Heart left ventricle (tissue), 16 donors: ENCODE data around the gene LRP1-AS. TPM values are rescaled to one million over a fixed set of nuclear protein-coding genes. Genes with fewer than 3 reads are reported as not detected.
A peak's percentile ranks its signal among the peaks of the same experiment; 100 is the strongest.

ENCODE experiments used
- ATAC-seq, 4 donors: fragments of 200-7000 bp; cut with Tn5 transposase; one replicate each; pipeline ENCODE4 v1.9.1; 2020 to 2022; ENCODE audit warnings: moderate library complexity in 4 of 4, mild to moderate bottlenecking in 3 of 4, moderate number of reproducible peaks in 1 of 4
- DNase-seq, 5 donors: peaks; one replicate each; pipeline ENCODE4 v3.0.0-alpha.2; 2020
- H3K27ac ChIP-seq, 12 donors: fragments of 200-600 bp; sonication (generic) in 4 of 12; one replicate each; pipeline versions ENCODE4 v1.5.0 to v1.8.0; 2016 to 2022; ENCODE audit warnings: mild to moderate bottlenecking in 2 of 12
- H3K27me3 ChIP-seq, 9 donors: fragments of 200-600 bp; sonication (generic) in 2 of 9; one replicate each; pipeline versions ENCODE4 v1.5.1 to v1.8.0; 2016 to 2022; ENCODE audit warnings: mild to moderate bottlenecking in 3 of 9
- H3K36me3 ChIP-seq, 9 donors: fragments of 200-600 bp; sonication (generic) in 2 of 9; one replicate each; pipeline versions ENCODE4 v1.5.0 to v1.8.0; 2018 to 2022; ENCODE audit warnings: mild to moderate bottlenecking in 2 of 9
- H3K4me1 ChIP-seq, 12 donors: fragments of 200-600 bp; sonication (generic) in 4 of 12; one replicate each; pipeline versions ENCODE4 v1.5.0 to v1.8.0; 2016 to 2022; ENCODE audit warnings: mild to moderate bottlenecking in 3 of 12
- H3K4me3 ChIP-seq, 12 donors: fragments of 200-600 bp; sonication (generic) in 4 of 12; one replicate each; pipeline versions ENCODE4 v1.5.0 to v1.8.0; 2017 to 2022; ENCODE audit warnings: mild to moderate bottlenecking in 9 of 12, moderate library complexity in 4 of 12
- H3K9me3 ChIP-seq, 12 donors: fragments of 200-600 bp; sonication (generic) in 4 of 12; one replicate each; pipeline versions ENCODE4 v1.5.0 to v1.8.0; 2016 to 2022; ENCODE audit warnings: mild to moderate bottlenecking in 1 of 12
- CTCF ChIP-seq, 12 donors: fragments of 200-600 bp; sonication (generic) in 4 of 12; IDR thresholded peaks; one replicate each; pipeline versions ENCODE4 v1.5.0 to v1.8.0; 2018 to 2022; ENCODE audit warnings: antibody characterized with exemption in 12 of 12, mild to moderate bottlenecking in 5 of 12
- POLR2A ChIP-seq, 2 donors: fragments of 450-650 bp; IDR thresholded peaks; one replicate each; pipeline ENCODE4 v1.6.1; 2017; ENCODE audit warnings: antibody characterized with exemption in 2 of 2, mild to moderate bottlenecking in 2 of 2, moderate library complexity in 2 of 2
- WGBS, 4 donors: extraction: QIAGEN DNeasy Blood & Tissue Kit in 2 of 4; methylation state at CpG; one replicate each; pipeline versions ENCODE4 v1.1.5 to v1.1.7; 2013 to 2018; 5-methylcytosine and 5-hydroxymethylcytosine counted together
- intact Hi-C, 10 donors: fragments of 100-400 bp; cut with DNase I; formaldehyde crosslinking; loops; one replicate each; pipeline versions ENCODE4 v1.11.1 to v1.14.2; 2022
- polyA plus RNA-seq, 2 donors: library from polyadenylated mRNA; stranded (reverse); fragments of 200-250 nt; gene quantifications; one replicate each; pipeline ENCODE4 v1.2.3, GENCODE V29; 2013
- total RNA-seq, 9 donors: library from RNA; depleted of rRNA in 2 of 9; stranded (reverse); fragments of >200 nt in 2 of 9; fragmentation: NEBNext Ultra II Directional in 3 of 9; extraction: Animal tissue kit (Norgen Biotek cat#: 25700) in 3 of 9; gene quantifications; one replicate each; pipeline versions ENCODE4 v1.1.0 to v1.2.4, GENCODE V29; 2016 to 2023
- donor health status: ischemic (EF 13 %, LVEDD 7.1; RV severe dilation, severe dysfunction).
- donor health status: healthy with polysubstance abuse.
- donor health status: DM: no; HTN: yes; CAD: no.
- donor health status: DM: no; HTN: no; CAD: no.
- donor health status: ischemic (EF 25% LVEDD 6.9; RV normal size, moderate dysfunction).
- donor health status: ischemic (EF 25% LVEDD 5.7; RV mildly dilated, moderate dysfunction).
- donor health status: healthy.
- donor health status: DM: yes; HTN: yes; CAD: no.
- donor health status: ischemic (EF 35%, LVEDD 5.7; RV mildly dilated, moderate dysfunction).
- donor health status: nonischemic (EF 11% LVEDD 7.7; RV severe dilation, severe dysfunction).
- donor health status: DM: yes; HTN: yes; CAD: no.
- donor health status: PGD.
- donor health status: ischemic (EF 29% LVEDD 5.4; RV normal size, mild dysfunction).
- donor health status: nonischemic (EF 23%, LVEDD 6.1; RV moderate dilation, normal function).

LRP1-AS gene
- total and polyA plus RNA-seq, 11 donors: not detected

- H3K27me3 ChIP-seq: no peaks in the 10 kb centered on the region
- ATAC-seq (no peak), DNase-seq (no peak)
- H3K36me3 ChIP-seq: peaks cover 0 to 98% (median 88%) of the 10 kb centered on the region in 9 donors
- intact Hi-C loops: no loop called here
- H3K4me1 ChIP-seq: peaks cover 0 to 17% (median 8%) of the 10 kb centered on the region in 12 donors
- no peaks in the 10 kb centered on the region for H3K9me3 ChIP-seq
- H3K27ac ChIP-seq: no peak overlapping the region
- H3K4me3 ChIP-seq: no peak overlapping the region
- no peak for TF ChIP-seq POLR2A (IDR thresholded peaks at IDR 0.05)
- no peak for TF ChIP-seq CTCF (IDR thresholded peaks at IDR 0.05)
- 62 to 91% (median 88%) methylated on average over 7 to 16 of the region's 16 CpGs for WGBS, 4 donors
Observed at GRCh38 chr12:57192920-57193319, 45.5 kb upstream of the LRP1-AS start.

GRCh38 chr12:57191410-57191809 lies 44.0 kb upstream of the LRP1-AS start:
- no peaks in the 10 kb centered on the region for H3K9me3 ChIP-seq
- peaks cover 0 to 17% (median 8%) of the 10 kb centered on the region in 12 donors for H3K4me1 ChIP-seq
- no peaks in the 10 kb centered on the region for H3K27me3 ChIP-seq
- 81 to 92% (median 88%) methylated on average over 11 of the region's 11 CpGs for whole genome bisulfite sequencing, 4 donors
- TF ChIP-seq CTCF (IDR thresholded peaks at IDR 0.05) (no peak), POLR2A (IDR thresholded peaks at IDR 0.05) (no peak)
- DNase-seq (no peak), ATAC-seq (no peak)
- H3K36me3 ChIP-seq: peaks cover 0 to 98% (median 88%) of the 10 kb centered on the region in 9 donors
- no peak overlapping the region for H3K4me3 ChIP-seq
- H3K27ac ChIP-seq: no peak overlapping the region
- intact Hi-C loops: no loop called here

DNA sequence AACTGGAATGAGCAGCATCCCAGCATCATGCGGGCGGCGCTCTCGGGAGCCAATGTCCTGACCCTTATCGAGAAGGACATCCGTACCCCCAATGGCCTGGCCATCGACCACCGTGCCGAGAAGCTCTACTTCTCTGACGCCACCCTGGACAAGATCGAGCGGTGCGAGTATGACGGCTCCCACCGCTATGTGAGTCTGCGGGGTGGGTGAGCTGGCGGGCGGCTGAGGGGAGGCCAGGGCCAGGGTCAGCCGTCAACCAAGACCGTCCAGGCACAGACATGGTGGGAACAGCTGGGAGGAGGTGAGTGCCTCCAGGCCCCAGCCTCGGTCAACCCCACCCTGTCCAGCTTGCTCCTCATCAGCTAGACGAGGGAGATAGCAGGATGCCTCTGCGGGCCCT lies 43.4 kb upstream of the LRP1-AS start:
- H3K27ac ChIP-seq: no peak overlapping the region
- no peak for DNase-seq
- intact Hi-C loops: no loop called here
- H3K4me3 ChIP-seq: no peak overlapping the region
- ATAC-seq: no peak
- TF ChIP-seq CTCF (IDR thresholded peaks at IDR 0.05) (no peak), POLR2A (IDR thresholded peaks at IDR 0.05) (no peak)
- no peaks in the 10 kb centered on the region for H3K27me3 ChIP-seq
- WGBS, 4 donors: 93 to 96% (median 95%) methylated on average over 5 to 23 of the region's 23 CpGs
- peaks cover 0 to 17% (median 8%) of the 10 kb centered on the region in 12 donors for H3K4me1 ChIP-seq
- H3K36me3 ChIP-seq: peaks cover 0 to 98% (median 88%) of the 10 kb centered on the region in 9 donors
- H3K9me3 ChIP-seq: no peaks in the 10 kb centered on the region

DNA sequence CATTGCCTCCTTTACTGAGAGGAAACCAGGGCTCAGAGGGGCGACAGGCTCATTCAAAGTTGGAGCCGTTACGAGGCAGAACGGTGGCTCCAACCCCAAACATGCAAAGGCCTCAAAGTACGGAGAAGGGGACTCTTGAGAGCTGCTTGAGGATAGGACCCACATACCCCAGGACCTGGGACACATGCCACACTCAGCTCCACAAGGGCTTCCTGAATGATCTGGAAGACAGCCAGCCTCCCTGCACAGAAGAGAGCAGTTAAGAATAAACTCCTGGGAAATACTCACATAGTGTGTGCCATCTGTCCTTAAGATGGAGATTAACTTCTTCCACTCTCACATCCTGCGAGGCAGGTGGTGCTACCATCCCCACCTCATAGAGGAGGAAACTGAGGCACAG lies 42.6 kb upstream of the LRP1-AS start:
- H3K4me3 ChIP-seq: no peak overlapping the region
- DNase-seq: peak in 3 of 5 donors; percentile 47 to 75 (median 63)
- ATAC-seq: peak; percentile 37 to 56 (median 50)
- no peak for TF ChIP-seq POLR2A (IDR thresholded peaks at IDR 0.05)
- no peak for TF ChIP-seq CTCF (IDR thresholded peaks at IDR 0.05)
- H3K27ac ChIP-seq: peak overlapping the region in 1 of 12 donors; percentile 3
- no peaks in the 10 kb centered on the region for H3K9me3 ChIP-seq
- intact Hi-C loops: no loop called here
- peaks cover 0 to 17% (median 8%) of the 10 kb centered on the region in 12 donors for H3K4me1 ChIP-seq
- 22 to 41% (median 36%) methylated on average over 6 of the region's 6 CpGs for WGBS, 4 donors
- H3K27me3 ChIP-seq: no peaks in the 10 kb centered on the region
- peaks cover 0 to 98% (median 88%) of the 10 kb centered on the region in 9 donors for H3K36me3 ChIP-seq
